MM.1S (cell line): Measurements from ENCODE around the gene ADGRD2.

Experiments
- DNase-seq: peaks from one replicate; pipeline ENCODE4 v3.0.0-alpha.2; 2015
- H2AFZ ChIP-seq: fragments of 300-600 bp; sonication (generic); 2 replicates; pipeline ENCODE4 v1.6.0; 2016; ENCODE audit warnings: antibody characterized with exemption, low read length
- H3F3A ChIP-seq: fragments of 300-600 bp; sonication (generic); 2 replicates; pipeline ENCODE4 v1.6.1; 2016; ENCODE audit warnings: mild to moderate bottlenecking, antibody characterized with exemption, low read length, moderate library complexity, mixed read lengths; ENCODE audit not compliant: insufficient read depth
- H3K27ac ChIP-seq: fragments of 300-600 bp; sonication (generic); 2 replicates; pipeline ENCODE4 v1.5.1; 2016; ENCODE audit warnings: mild to moderate bottlenecking, low read length
- H3K27me3 ChIP-seq: fragments of 300-600 bp; sonication (generic); replicated peaks from 2 replicates; pipeline ENCODE4 v1.6.0; 2016; ENCODE audit warnings: low read length; ENCODE audit not compliant: insufficient read depth
- H3K36me3 ChIP-seq: fragments of 300-600 bp; sonication (generic); replicated peaks from 2 replicates; pipeline ENCODE4 v1.6.1; 2016; ENCODE audit warnings: mild to moderate bottlenecking, low read length, mixed read lengths; ENCODE audit not compliant: insufficient read depth
- H3K4me1 ChIP-seq: fragments of 300-600 bp; sonication (generic); 2 replicates; pipeline ENCODE4 v1.6.1; 2016; ENCODE audit warnings: low read length, mixed read lengths
- H3K4me2 ChIP-seq: fragments of 300-600 bp; sonication (generic); 2 replicates; pipeline ENCODE4 v1.6.0; 2016; ENCODE audit warnings: low read depth, low read length
- H3K4me3 ChIP-seq: fragments of 300-600 bp; sonication (generic); 2 replicates; pipeline ENCODE4 v1.5.1; 2016; ENCODE audit warnings: low read length, mixed read lengths
- H3K79me2 ChIP-seq: fragments of 300-600 bp; sonication (generic); 2 replicates; pipeline ENCODE4 v1.6.1; 2016; ENCODE audit warnings: mixed run types, low read length, mixed read lengths
- H3K9ac ChIP-seq: fragments of 300-600 bp; sonication (generic); 2 replicates; pipeline ENCODE4 v1.6.1; 2016; ENCODE audit warnings: low read length, mixed read lengths
- H3K9me2 ChIP-seq: fragments of 300-600 bp; sonication (generic); replicated peaks from 2 replicates; pipeline ENCODE4 v1.6.1; 2016; ENCODE audit warnings: mild to moderate bottlenecking, low read length, mixed read lengths; ENCODE audit not compliant: insufficient read depth
- H3K9me3 ChIP-seq: fragments of 300-600 bp; sonication (generic); replicated peaks from 2 replicates; pipeline ENCODE4 v1.6.1; 2016; ENCODE audit warnings: mild to moderate bottlenecking, low read length, mixed read lengths; ENCODE audit not compliant: insufficient read depth
- H4K20me1 ChIP-seq: fragments of 300-600 bp; sonication (generic); 2 replicates; pipeline ENCODE4 v1.6.1; 2016; ENCODE audit warnings: mild to moderate bottlenecking, low read length, moderate library complexity, mixed read lengths; ENCODE audit not compliant: insufficient read depth
- EZH2 ChIP-seq: fragments of 300-600 bp; sonication (generic); optimal IDR thresholded peaks from 2 replicates; pipeline ENCODE3; 2017; ENCODE audit warnings: low read depth, mild to moderate bottlenecking, antibody characterized with exemption, low read length, mixed read lengths
- EZH2phosphoT487 ChIP-seq: fragments of 300-600 bp; sonication (generic); IDR thresholded peaks from 2 replicates; pipeline ENCODE4 v1.6.1; 2018; ENCODE audit warnings: antibody characterized with exemption, low read length
- TF ChIP-seq, protein P1 (sequence below): fragments of 300-600 bp; sonication (generic); IDR thresholded peaks from 2 replicates; pipeline ENCODE4 v1.5.1; 2016; ENCODE audit warnings: antibody characterized with exemption, low read length, mixed read lengths

ADGRD2 gene

DNA sequence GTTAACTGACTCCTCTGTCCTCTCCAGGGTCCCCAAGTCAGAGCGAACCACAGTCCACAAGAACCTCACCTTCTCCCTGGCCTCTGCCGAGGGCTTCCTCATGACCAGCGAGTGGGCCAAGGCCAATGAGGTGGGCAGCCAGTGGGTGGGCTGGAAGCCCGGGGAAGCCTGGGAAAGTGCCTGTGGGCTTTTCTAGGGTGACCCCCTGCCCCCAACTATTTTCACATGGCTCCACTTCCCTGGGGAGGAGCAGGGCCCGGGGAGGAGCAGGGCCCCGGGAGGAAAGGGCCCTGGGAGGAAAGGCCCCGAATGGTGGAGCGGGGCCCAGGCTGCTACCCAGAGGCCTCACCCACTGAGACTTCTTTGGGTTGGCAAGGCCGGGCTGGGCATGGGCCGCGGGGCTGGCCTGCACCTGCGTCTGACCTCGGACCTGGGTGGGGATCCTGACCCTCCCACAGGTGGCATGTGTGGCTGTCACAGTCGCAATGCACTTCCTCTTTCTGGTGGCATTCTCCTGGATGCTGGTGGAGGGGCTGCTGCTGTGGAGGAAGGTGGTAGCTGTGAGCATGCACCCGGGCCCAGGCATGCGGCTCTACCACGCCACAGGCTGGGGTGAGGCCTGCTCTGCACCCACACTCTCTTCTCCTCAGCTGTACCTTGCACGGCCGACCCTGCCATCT is 17.9 kb downstream of the ADGRD2 start:
- DNase-seq: no peak
- Histone ChIP-seq H3K36me3 (no peaks in the 10 kb centered on the region), H3F3A (no peaks in the 10 kb centered on the region), H3K4me2 (no peak overlapping the region), H3K9me2 (no peaks in the 10 kb centered on the region), H3K9me3 (no peaks in the 10 kb centered on the region), H3K4me1 (no peaks in the 10 kb centered on the region), H3K27me3 (peaks cover 7% of the 10 kb centered on the region; the same call in 1 of the 2 replicates), H3K79me2 (no peaks in the 10 kb centered on the region), H3K9ac (no peak overlapping the region), H4K20me1 (no peaks in the 10 kb centered on the region), H3K4me3 (no peak overlapping the region), H3K27ac (no peak overlapping the region), H2AFZ (no peak overlapping the region)
- TF ChIP-seq EZH2phosphoT487 (no peak), EZH2 (no peak)
- TF ChIP-seq, protein P1, sequence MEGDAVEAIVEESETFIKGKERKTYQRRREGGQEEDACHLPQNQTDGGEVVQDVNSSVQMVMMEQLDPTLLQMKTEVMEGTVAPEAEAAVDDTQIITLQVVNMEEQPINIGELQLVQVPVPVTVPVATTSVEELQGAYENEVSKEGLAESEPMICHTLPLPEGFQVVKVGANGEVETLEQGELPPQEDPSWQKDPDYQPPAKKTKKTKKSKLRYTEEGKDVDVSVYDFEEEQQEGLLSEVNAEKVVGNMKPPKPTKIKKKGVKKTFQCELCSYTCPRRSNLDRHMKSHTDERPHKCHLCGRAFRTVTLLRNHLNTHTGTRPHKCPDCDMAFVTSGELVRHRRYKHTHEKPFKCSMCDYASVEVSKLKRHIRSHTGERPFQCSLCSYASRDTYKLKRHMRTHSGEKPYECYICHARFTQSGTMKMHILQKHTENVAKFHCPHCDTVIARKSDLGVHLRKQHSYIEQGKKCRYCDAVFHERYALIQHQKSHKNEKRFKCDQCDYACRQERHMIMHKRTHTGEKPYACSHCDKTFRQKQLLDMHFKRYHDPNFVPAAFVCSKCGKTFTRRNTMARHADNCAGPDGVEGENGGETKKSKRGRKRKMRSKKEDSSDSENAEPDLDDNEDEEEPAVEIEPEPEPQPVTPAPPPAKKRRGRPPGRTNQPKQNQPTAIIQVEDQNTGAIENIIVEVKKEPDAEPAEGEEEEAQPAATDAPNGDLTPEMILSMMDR: no peak

DNA sequence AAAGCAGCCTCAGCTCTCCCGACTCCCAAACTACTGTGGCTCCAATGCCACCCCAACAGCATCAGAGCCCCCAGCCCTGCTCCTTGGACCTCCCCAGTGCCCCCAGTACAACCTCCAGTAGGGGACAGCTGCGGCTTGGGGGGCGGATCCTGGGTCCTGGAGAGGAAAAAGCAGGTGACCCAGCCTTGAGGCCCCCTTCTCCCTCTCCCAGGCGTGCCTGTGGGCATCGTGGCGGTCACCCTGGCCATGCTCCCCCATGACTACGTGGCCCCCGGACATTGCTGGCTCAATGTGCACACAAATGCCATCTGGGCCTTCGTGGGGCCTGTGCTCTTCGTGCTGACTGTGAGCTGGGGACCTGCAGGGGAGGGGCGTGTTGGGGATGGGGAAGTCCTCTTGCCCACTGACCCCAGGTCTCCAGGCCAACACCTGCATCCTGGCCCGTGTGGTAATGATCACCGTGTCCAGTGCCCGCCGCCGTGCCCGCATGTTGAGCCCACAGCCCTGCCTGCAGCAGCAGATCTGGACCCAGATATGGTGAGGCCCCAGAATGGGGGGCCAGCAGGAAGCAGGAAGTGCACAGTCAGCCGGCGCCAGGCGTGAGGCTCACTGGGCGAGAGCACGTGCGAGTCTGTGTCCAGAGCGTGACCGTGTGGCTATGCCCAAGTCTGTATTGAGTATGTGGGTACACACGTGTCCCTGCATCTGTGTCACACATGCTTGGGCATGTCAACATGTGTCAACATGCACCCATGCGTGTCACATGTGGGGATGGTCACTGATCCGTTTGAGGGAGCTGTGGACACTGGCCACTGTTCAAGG is 19.0 kb downstream of the ADGRD2 start:
- Histone ChIP-seq H3K36me3 (no peaks in the 10 kb centered on the region), H3K9ac (no peak overlapping the region), H3K9me3 (no peaks in the 10 kb centered on the region), H2AFZ (no peak overlapping the region), H3K4me1 (no peaks in the 10 kb centered on the region), H3K79me2 (no peaks in the 10 kb centered on the region), H3F3A (no peaks in the 10 kb centered on the region), H3K4me3 (no peak overlapping the region), H3K27ac (no peak overlapping the region), H3K4me2 (no peak overlapping the region), H4K20me1 (no peaks in the 10 kb centered on the region), H3K27me3 (peaks cover 11% of the 10 kb centered on the region; the same call in 1 of the 2 replicates), H3K9me2 (no peaks in the 10 kb centered on the region)
- TF ChIP-seq, protein P1: no peak
- TF ChIP-seq EZH2phosphoT487: no peak
- TF ChIP-seq EZH2: no peak
- DNase-seq: no peak

DNA sequence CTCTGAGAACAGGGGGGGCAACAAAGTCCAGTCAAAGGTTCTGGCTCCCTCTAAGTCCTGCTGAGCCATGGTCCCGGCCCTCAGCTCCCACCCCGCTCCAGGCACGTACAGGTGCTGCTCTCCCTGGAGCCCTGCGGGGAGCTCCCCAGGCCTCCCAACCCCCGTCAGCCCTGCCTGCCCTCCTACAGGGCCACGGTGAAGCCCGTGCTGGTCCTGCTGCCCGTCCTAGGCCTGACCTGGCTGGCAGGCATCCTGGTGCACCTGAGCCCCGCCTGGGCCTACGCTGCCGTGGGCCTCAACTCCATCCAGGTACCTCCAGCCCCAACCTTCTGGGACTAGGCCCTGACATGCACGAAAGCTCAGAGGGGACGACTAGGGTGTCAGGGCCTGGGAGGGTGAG is 20.1 kb downstream of the ADGRD2 start:
- DNase-seq: no peak
- no peaks in the 10 kb centered on the region for H3K36me3 ChIP-seq

More for the DNA sequence above, 20.1 kb downstream of the ADGRD2 start:
- H3K4me2 ChIP-seq: no peak overlapping the region
- no peaks in the 10 kb centered on the region for H4K20me1 ChIP-seq
- no peaks in the 10 kb centered on the region for H3K9me2 ChIP-seq
- H3K9me3 ChIP-seq: no peaks in the 10 kb centered on the region
- H3K79me2 ChIP-seq: no peaks in the 10 kb centered on the region
- H2AFZ ChIP-seq: no peak overlapping the region
- H3K27me3 ChIP-seq: peaks cover 11% of the 10 kb centered on the region; the same call in 1 of the 2 replicates
- H3K4me3 ChIP-seq: no peak overlapping the region
- H3F3A ChIP-seq: no peaks in the 10 kb centered on the region
- no peak overlapping the region for H3K9ac ChIP-seq
- no peaks in the 10 kb centered on the region for H3K4me1 ChIP-seq
- TF ChIP-seq EZH2 (no peak), EZH2phosphoT487 (no peak)
- TF ChIP-seq, protein P1: no peak
- H3K27ac ChIP-seq: no peak overlapping the region
